Airway epithelial cell (primary cell): ENCODE measurements around the gene MMP3. TPM values are rescaled to one million over a fixed set of nuclear protein-coding genes. Genes with fewer than 3 reads are reported as not detected.

Experiments used
- total RNA-seq: library from RNA; depleted of rRNA; stranded (reverse); fragments of >200 nt; gene quantifications from 2 replicates; pipeline ENCODE4 v1.2.3, GENCODE V29; 2015

MMP3 gene
- total RNA-seq, result 0.05 and 0.21 TPM in 2 replicates

DNA sequence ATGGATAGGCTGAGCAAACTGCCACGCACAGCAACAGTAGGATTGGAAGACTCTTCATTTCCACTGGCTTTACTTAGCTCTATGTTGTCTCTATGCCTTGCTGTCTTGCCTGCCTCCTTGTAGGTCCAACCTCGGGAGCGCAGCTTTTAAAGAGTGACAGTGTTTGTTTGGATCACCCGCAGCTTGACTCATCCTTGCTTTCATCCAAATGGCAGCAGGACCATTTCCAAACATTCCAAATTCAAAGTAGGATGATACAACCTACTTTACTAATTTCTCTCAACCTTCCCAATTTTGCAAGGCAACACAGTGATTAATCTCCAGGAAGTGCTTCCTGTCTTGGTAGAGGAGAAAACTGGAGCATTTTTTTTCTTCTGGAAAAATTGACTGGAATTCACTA, at the start of gene MMP3:
MMP3 (minus strand) TSS at position 121 of the 400 bp plus-strand sequence; CDS start at position 58, 63 bp downstream.

DNA sequence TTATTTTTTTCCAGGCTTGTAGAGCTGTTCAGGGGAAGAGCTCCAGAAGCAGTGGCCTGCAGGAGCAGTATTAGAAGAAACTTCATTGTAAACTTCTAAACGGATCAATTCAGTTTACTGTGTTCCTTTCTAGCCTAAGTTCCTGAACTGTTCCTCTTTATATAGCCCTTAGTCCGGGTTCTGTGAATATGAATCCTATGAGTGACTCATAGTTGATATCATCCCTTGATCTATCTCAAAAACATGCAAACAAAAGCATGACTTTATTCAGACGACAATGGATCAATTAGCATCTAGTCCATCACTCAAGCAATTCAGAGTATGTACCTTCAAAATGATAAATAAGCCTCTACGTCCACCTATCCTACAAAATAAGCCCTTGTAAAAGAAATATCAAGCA, 31.4 kb upstream of the MMP3 start, which contains the start of gene MMP12:
MMP12 (minus strand) TSS at position 131 of the 400 bp plus-strand sequence; CDS start at position 86, 45 bp downstream.

DNA sequence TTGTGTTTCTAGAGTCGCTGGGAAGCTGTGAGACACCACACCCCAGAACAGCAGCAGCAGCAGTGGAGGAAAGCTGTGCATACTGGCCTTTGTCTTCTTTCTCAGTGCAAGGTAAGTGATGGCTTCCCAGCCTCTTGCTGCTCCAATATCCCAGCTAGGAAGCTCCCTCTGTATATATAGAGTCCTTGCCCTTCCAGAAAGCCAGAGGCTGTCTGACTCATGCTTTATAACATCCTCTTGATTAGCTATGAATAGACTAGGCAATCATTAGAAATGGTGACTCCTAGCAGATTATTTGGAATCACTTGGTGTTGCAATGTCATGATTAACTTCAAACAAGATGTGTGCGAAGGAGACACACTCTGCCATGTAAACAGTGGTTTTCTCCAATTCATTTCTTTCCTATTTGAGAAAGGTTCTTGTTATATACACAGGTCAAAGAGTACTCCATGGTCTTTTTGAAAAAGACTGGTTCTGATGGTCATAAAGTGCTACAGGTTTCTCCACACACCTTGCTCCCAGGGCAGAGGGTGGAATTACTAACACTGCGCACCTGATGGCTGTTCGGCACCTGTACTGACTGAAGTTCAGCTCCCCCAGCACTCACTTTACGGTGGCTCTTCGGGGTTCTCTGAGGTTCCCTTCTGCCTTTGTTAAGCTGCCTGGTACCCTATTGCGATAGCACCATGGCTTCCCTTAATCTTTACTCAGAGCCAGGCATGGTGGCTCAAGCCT, 45.2 kb downstream of the MMP3 start, which contains the start of gene MMP1:
MMP1 (minus strand) TSS at position 149 of the 735 bp plus-strand sequence; CDS start at position 81, 68 bp downstream.

Other genes starting within 250 kb of the MMP3 start
- not detected in 2 replicates for gene MMP20, start 218.3 kb downstream of the MMP3 start, total RNA-seq
- gene MMP27, start 137.8 kb downstream of the MMP3 start, total RNA-seq, result not detected in 2 replicates
- not detected in 2 replicates for gene MMP8, start 118.7 kb downstream of the MMP3 start, total RNA-seq
- 2.8 and 17.1 TPM in 2 replicates for gene MMP10, start 63.0 kb downstream of the MMP3 start, total RNA-seq
- 0.23 and 3.5 TPM in 2 replicates for gene MMP1, start 45.4 kb downstream of the MMP3 start, total RNA-seq
- not detected in 2 replicates for gene MMP12, start 31.4 kb upstream of the MMP3 start, total RNA-seq
- gene MMP13, start 112.1 kb upstream of the MMP3 start, total RNA-seq, result 1.2 and 2.3 TPM in 2 replicates
- 106 and 158 TPM in 2 replicates for gene DCUN1D5, start 248.6 kb upstream of the MMP3 start, total RNA-seq